Aorta (tissue), 5 donors: ENCODE measurements around the gene C5AR2. TPM values are rescaled to one million over a fixed set of nuclear protein-coding genes. Genes with fewer than 3 reads are reported as not detected.
"Not testable (repeated sequence)": the region's sequence is repeated elsewhere in the genome, so short reads cannot be mapped to it uniquely, and the experiment has no call there.

Source experiments
- ATAC-seq: fragments of 200-7000 bp; cut with Tn5 transposase; one replicate; pipeline ENCODE4 v1.9.1; 2022; ENCODE audit warnings: moderate library complexity; ENCODE audit not compliant: low FRiP score
- DNase-seq, 2 donors: peaks; one replicate each; pipeline ENCODE4 v3.0.0-alpha.2; 2020
- H3K27ac ChIP-seq, 2 donors: one replicate each; pipeline ENCODE4 v1.5.1; 2013; ENCODE audit warnings: low read length in 2 of 2, mild to moderate bottlenecking in 2 of 2, moderate library complexity in 2 of 2, control low read depth in 1 of 2, inconsistent platforms in 1 of 2, low read depth in 1 of 2
- H3K27me3 ChIP-seq, 2 donors: one replicate each; pipeline ENCODE4 v1.6.1; 2013; ENCODE audit warnings: control low read depth in 1 of 2, low read length in 1 of 2, mild to moderate bottlenecking in 1 of 2, moderate library complexity in 1 of 2; ENCODE audit not compliant: insufficient read depth in 2 of 2, control insufficient read depth in 1 of 2
- H3K36me3 ChIP-seq, 2 donors: one replicate each; pipeline ENCODE4 v1.6.1; 2013; ENCODE audit warnings: control low read depth in 1 of 2, low read length in 1 of 2, mild to moderate bottlenecking in 1 of 2; ENCODE audit not compliant: insufficient read depth in 2 of 2, control insufficient read depth in 1 of 2
- H3K4me1 ChIP-seq, 2 donors: one replicate each; pipeline ENCODE4 v1.6.1; 2013; ENCODE audit warnings: low read length in 2 of 2, control low read depth in 1 of 2, mild to moderate bottlenecking in 1 of 2, moderate library complexity in 1 of 2; ENCODE audit not compliant: insufficient read depth in 2 of 2, control insufficient read depth in 1 of 2
- H3K4me3 ChIP-seq, 2 donors: one replicate each; pipeline ENCODE4 v1.5.1; 2013; ENCODE audit warnings: low read length in 2 of 2, control low read depth in 1 of 2, mild to moderate bottlenecking in 1 of 2
- H3K9me3 ChIP-seq: one replicate; pipeline ENCODE4 v1.6.1; 2013; ENCODE audit warnings: mild to moderate bottlenecking, low read length; ENCODE audit not compliant: control insufficient read depth
- WGBS, 2 donors: extraction: QIAGEN DNeasy Blood & Tissue Kit; methylation state at CpG; one replicate each; pipeline ENCODE4 v1.1.7; 2013; 5-methylcytosine and 5-hydroxymethylcytosine counted together
- intact Hi-C, 2 donors: fragments of 100-400 bp; cut with DNase I; formaldehyde crosslinking; loops; one replicate each; pipeline versions ENCODE4 v1.14.2 to v1.15.0; 2022
- polyA plus RNA-seq, 2 donors: library from polyadenylated mRNA; stranded (reverse); fragments of 200-250 nt; gene quantifications; one replicate each; pipeline ENCODE4 v1.2.3, GENCODE V29; 2013
- total RNA-seq, 2 donors: library from RNA; stranded (reverse); fragmentation: NEBNext Ultra II Directional; extraction: Animal tissue kit (Norgen Biotek cat#: 25700); gene quantifications; one replicate each; pipeline ENCODE4 v1.2.1, GENCODE V29; 2021
- donor health status: healthy with polysubstance abuse.
- donor health status: Bipolar disorder and iron deficiency.
- donor health status: DM: no; HTN: no; CAD: no.
- donor health status: DM: no; HTN: no; CAD: no.
- donor health status: DM: yes; HTN: yes; CAD: no.

C5AR2 gene
- total and polyA plus RNA-seq, 4 donors, result 0.20 to 13.6 (median 4.2) TPM

- H3K4me3 ChIP-seq, result not testable (repeated sequence)
- WGBS, 2 donors, result 73 to 76% methylated on average over 18 of the region's 18 CpGs
- peak; percentile 76 to 83 for DNase-seq
Observed at GRCh38 chr19:47336765-47337718, 5.1 kb downstream of the C5AR2 start.

GRCh38 chr19:47339196-47339880, 7.4 kb downstream of the C5AR2 start:
- no peaks in the 10 kb centered on the region for H3K9me3 ChIP-seq
- no peaks in the 10 kb centered on the region for H3K4me1 ChIP-seq
- no peak overlapping the region for H3K4me3 ChIP-seq
- intact Hi-C loops, result no loop called here
- H3K27me3 ChIP-seq, result no peaks in the 10 kb centered on the region
- DNase-seq, result no peak
- WGBS, 2 donors, result 71 to 76% methylated on average over 10 of the region's 10 CpGs
- H3K27ac ChIP-seq, result no peak overlapping the region
- no peak for ATAC-seq
- no peaks in the 10 kb centered on the region for H3K36me3 ChIP-seq

More at GRCh38 chr19:47336765-47337718, 5.1 kb downstream of the C5AR2 start:
- H3K36me3 ChIP-seq, H3K27ac ChIP-seq, H3K9me3 ChIP-seq, H3K27me3 ChIP-seq, intact Hi-C loops, H3K4me1 ChIP-seq: not testable (repeated sequence)
- peak; percentile 27 for ATAC-seq

GRCh38 chr19:47340477-47341208, 8.7 kb downstream of the C5AR2 start:
- H3K4me3 ChIP-seq, result no peak overlapping the region
- no peak for DNase-seq
- no peaks in the 10 kb centered on the region for H3K27me3 ChIP-seq
- no peaks in the 10 kb centered on the region for H3K9me3 ChIP-seq
- H3K4me1 ChIP-seq, result no peaks in the 10 kb centered on the region
- ATAC-seq, result peak; percentile 29
- 93% methylated on average over 29 of the region's 29 CpGs for WGBS, 2 donors
- H3K27ac ChIP-seq, result no peak overlapping the region
- H3K36me3 ChIP-seq, result no peaks in the 10 kb centered on the region
- intact Hi-C loops, result loop anchor here in 1 of 2 donors (10.0 kb wide), 1 partner anchor 46 kb away; no protein-coding TSS in a partner anchor

- H3K27me3 ChIP-seq, result no peaks in the 10 kb centered on the region
- intact Hi-C loops, result loop anchor here in 1 of 2 donors (10.0 kb wide), 1 partner anchor 47 kb away; no protein-coding TSS in a partner anchor
- DNase-seq (no peak), ATAC-seq (no peak)
- WGBS, 2 donors, result 89 to 90% methylated on average over 4 of the region's 4 CpGs
- no peaks in the 10 kb centered on the region for H3K4me1 ChIP-seq
- no peaks in the 10 kb centered on the region for H3K36me3 ChIP-seq
- H3K27ac ChIP-seq, result no peak overlapping the region
- no peaks in the 10 kb centered on the region for H3K9me3 ChIP-seq
- no peak overlapping the region for H3K4me3 ChIP-seq
Observed at GRCh38 chr19:47341734-47342133, 9.8 kb downstream of the C5AR2 start.

GRCh38 chr19:47343194-47343802, 11.3 kb downstream of the C5AR2 start:
- H3K4me1 ChIP-seq, result no peaks in the 10 kb centered on the region
- no peak for ATAC-seq
- no peak overlapping the region for H3K27ac ChIP-seq
- no peak for DNase-seq
- intact Hi-C loops, result loop anchor here in 1 of 2 donors (10.0 kb wide), 1 partner anchor 48 kb away; no protein-coding TSS in a partner anchor
- no peaks in the 10 kb centered on the region for H3K36me3 ChIP-seq
- WGBS, 2 donors, result 78 to 80% methylated on average over 11 of the region's 11 CpGs
- no peak overlapping the region for H3K4me3 ChIP-seq
- no peaks in the 10 kb centered on the region for H3K9me3 ChIP-seq
- H3K27me3 ChIP-seq, result no peaks in the 10 kb centered on the region

- H3K27ac ChIP-seq, result no peak overlapping the region
- DNase-seq, result no peak
- no peaks in the 10 kb centered on the region for H3K27me3 ChIP-seq
- 78 to 85% methylated on average over 1 of the region's 1 CpG for WGBS, 2 donors
- no peaks in the 10 kb centered on the region for H3K9me3 ChIP-seq
- H3K4me1 ChIP-seq, result no peaks in the 10 kb centered on the region
- no peak overlapping the region for H3K4me3 ChIP-seq
- no peak for ATAC-seq
- intact Hi-C loops, result loop anchor here in 1 of 2 donors (10.0 kb wide), 1 partner anchor 50 kb away; no protein-coding TSS in a partner anchor
- H3K36me3 ChIP-seq, result no peaks in the 10 kb centered on the region
Observed at GRCh38 chr19:47344425-47344824, 12.4 kb downstream of the C5AR2 start.

GRCh38 chr19:47346024-47346423, 14.0 kb downstream of the C5AR2 start:
- H3K4me3 ChIP-seq, H3K9me3 ChIP-seq, H3K36me3 ChIP-seq, H3K27me3 ChIP-seq, H3K4me1 ChIP-seq, H3K27ac ChIP-seq, ATAC-seq, DNase-seq: not testable (repeated sequence)
- intact Hi-C loops, result loop anchor here (5.0 to 10.0 kb wide), 2 partner anchors 34 to 51 kb away; no protein-coding TSS in a partner anchor
- 86% methylated on average over 6 of the region's 6 CpGs for WGBS, 2 donors
